ELF-1 (cell line): ENCODE measurements around the gene DDO.

ENCODE experiments used
- DNase-seq: peaks from one replicate; pipeline ENCODE4 v3.0.0-alpha.2; 2016; ENCODE audit warnings: low read depth, low spot score

DDO gene

GRCh38 chr6:110421749-110422443 is 6.5 kb upstream of the DDO start:
- no peak for DNase-seq

DNA sequence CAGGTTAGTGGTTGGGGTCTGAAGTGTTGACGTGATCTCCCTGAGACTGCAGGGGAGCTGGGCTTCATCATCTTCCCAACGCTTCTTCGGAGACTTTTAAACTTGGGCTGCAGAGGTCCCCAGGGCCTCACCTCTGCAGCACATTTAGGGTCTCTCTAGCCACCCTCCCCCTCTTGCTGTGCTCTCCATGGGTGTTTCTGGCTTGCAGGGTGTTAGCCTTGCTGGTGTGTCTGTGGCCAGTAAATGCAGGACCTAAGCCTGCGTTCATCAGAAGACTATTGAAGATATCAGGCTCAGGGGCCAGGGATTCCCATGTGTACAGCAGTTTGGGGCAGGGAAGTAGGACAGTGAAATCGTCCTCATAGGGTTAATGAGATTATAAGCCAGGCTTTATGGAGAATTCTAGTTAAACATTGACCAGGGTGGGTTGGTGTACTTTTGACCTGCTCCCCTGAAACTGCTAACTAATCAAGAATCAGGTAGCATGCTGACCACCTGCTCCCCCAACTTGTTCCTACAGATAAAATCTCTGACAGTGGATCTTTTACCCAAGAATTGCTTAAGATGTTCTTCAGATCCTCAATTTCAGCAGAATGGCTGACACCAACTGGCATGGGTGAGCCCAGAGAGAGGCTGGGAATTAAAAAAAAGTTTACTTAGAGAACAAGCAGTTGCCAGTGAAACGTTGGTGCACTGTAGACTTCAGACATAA is 3.8 kb upstream of the DDO start:
- DNase-seq = no peak

- no peak for DNase-seq
Measured at GRCh38 chr6:110418594-110418993, 3.2 kb upstream of the DDO start.

DNA sequence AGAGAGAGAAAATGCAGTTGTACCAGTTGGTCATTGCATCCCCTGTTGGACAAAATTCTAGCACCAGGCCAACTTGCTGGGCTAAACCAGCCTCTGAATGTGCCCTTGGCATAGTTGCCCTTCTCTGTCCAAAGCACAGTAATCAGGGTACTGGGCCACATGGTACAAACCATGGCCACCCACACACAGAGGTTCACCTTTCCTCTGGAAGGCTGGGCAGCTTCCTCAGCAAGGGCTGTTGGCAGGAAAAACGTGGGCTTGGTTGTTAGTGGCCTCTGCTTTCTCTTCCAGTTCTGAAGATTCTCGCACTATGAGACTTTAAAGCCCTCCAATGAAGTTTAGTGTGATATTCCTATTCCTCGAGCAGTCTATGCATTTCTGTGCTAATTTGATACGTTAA is 706 bp downstream of the DDO start:
- no peak for DNase-seq

DNA sequence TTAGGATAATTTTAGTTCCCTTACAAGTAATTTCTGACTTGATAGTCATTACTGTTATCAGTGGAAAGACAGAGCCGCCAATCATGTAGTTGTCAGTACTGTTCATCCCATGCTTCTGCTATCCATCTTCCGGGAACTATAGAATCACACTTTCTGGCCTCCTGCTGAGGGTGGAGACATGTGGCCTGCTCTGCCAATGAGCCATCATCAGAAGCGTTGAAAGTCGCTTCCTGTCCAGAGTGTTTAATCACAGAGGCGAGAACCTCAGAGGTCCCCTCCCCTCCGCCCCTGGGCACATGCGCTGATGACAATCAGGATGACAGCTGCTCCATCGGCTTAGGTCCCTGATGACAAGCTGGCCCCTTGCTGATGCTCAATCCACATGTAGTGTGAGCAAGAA is 3.0 kb downstream of the DDO start:
- peak; percentile 33 for DNase-seq

DNA sequence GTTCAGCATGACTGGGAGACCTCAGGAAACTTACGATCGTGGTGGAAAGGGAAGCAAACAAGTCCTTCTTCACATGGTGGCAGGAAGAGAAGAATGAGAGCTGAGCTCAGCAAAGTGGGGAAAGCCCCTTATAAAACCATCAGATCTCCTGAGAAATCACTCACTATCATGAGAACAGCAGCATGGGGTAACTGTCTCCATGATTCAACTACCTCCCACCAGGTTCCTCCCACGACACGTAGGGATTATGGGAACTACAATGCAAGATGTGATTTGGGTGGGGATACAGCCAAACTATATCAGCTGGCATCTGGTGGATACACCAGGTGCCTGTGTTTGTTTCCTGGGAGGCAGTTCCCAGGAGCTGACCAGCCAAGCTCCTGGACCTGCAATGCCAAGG is 4.9 kb downstream of the DDO start:
- no peak for DNase-seq

DNA sequence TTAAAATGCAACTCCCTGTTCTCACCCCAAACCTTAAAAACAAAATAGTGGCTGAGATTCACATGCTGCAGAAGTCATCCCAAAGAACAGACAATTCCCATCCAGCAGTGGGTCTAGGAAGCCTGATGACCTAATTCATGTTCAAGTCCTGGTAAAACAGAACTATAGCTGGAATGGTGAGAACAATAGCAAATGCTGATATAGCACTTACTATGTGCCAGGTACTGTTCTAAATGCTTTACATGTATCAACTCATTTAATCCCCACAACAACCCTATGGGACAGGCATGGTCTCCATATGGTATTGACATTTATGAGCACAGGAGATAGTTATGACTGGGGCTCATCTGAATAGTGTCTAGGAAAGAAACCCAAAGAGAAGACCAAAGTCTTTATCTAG is 5.6 kb downstream of the DDO start:
- no peak for DNase-seq

DNA sequence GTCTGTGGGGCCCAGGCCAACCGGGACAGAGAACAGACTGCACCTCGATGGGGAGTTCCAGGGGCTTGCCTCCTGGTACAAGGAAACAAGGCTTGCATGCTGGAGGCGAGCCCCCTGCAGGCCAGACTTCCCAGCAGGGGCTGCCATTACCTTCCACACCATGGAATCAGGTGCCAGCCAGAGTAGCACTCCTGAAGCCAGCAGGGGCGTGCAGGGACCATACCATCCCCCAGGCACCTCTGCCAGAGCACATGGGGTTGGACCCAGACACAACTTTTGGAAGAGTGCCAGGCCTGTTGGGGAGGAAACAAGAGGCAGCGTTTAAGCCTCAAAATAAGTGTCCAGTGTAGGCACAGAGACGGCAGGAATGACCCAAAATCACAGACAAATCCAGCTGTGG is 6.5 kb downstream of the DDO start:
- peak; percentile 52 for DNase-seq

DNA sequence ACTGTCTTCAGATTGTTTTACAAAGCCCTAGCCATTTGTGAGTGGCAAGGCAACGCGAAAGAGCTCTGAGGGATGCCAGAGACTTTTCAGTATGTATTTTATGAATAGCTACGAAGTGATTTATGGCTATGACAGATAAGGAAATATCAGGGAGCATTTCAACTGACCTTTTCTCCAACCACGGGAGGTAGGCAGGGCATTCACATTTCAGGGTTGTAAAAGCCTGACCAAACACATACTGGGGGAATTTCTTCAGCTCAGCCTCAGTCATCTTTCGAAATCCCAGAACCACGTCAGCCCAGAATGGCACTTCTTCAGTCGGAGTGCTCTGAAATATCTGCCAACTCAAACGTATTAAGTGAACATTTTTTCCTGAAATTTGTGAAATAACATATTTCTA is 10.8 kb downstream of the DDO start:
- DNase-seq = no peak

GRCh38 chr6:110401585-110402176 is 13.7 kb downstream of the DDO start:
- DNase-seq = no peak

GRCh38 chr6:110400208-110400607 is 15.2 kb downstream of the DDO start:
- no peak for DNase-seq

GRCh38 chr6:110399219-110400071 is 15.9 kb downstream of the DDO start:
- peak; percentile 37 for DNase-seq

DNA sequence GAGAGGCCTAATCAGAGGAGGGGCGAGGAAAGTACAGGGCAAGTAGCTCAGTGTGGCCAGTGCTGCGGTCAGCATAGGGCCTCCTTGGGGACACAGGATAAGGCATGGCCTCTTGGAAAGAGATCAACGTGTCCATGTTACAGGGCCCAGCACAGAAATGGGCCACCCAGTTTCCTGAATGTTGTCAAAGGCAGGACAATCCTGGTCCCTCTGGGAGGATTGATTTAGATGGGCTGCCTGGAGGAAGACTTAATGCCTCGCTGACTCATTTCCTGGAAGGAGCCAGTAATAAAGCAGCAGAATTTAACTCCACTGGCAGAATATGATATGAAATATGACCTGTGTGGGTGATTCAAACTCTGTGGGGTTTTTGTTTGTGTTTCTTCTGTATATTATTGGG is 16.6 kb downstream of the DDO start:
- no peak for DNase-seq

- DNase-seq = no peak
Measured at GRCh38 chr6:110395221-110395620, 20.2 kb downstream of the DDO start.

DNA sequence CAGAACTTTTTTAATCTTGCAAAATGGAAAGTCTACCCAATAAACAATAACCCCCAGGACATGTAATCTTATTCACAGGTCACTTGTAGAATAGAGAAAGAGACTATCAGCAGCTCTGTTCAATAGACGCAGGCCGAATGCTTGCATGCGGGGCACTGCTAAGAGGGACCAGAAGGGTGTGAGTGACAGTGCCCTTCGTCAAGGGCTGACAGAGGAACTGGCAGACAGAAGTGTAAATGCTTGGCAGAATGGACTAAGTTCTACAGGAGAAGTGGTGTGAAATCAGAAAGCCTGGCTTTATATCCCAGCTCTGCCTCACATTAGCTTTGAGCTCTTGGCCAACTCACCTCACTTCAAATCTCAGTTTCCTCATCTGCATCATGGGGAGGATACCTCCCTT is 21.0 kb downstream of the DDO start:
- DNase-seq = no peak

DNA sequence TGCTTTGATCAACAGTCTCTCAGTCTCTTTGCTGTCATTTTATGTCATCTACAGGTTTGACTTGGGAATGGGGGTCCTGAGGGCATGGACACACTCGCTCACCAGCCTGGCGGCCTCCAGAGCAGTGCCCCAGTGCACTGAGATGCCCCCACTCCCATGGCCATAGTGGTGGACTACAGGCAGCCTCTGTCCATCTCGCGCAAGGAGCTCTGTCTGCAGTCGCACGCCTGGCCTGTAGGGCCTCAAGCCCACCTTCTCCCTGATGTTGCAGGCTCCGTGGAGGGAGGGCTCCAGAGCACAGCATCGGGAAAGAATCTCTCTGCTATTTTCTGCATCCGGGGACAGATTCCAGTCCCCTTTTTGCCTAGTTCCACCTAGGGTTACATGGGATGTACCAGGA is 22.6 kb downstream of the DDO start:
- DNase-seq = peak; percentile 40

DNA sequence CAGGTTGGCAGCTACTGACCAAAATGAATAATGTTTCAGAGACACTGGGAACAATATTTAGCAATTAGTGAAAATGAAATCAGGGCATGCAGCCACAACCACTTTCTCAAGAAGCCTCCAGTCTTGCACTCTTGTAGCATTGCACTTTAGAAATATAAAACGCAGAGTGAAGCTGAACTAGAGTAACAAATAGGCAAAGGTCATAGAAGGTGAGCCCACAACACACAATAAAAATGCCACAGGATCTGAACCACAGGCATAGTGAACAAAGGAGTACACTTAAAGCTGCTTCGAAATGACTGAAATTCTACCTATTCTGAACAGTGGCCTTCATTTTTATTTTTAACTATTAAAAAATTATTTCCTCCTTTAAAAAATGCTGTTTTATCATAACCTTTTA is 25.0 kb downstream of the DDO start:
- no peak for DNase-seq

- DNase-seq = no peak
Measured at GRCh38 chr6:110389689-110390382, 25.5 kb downstream of the DDO start.

DNA sequence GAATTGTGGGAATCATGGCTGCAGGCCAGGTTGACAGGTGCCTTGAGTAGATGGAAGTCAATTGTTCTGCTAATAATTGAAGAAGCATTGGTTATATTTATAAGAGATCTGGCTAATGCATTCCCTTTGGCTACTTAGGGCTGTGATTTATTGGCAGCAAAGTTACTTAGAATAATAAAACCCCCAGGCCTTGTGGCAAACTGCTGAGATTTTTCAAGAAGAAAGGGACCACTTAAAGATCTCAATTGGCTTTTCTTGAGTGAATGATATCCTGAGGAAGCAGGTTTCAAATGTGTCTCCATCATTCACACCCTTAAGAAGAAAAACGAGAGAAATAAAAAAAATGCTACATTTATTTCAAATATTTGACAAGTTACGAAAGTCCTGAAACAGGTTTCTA is 27.4 kb downstream of the DDO start:
- no peak for DNase-seq

DNA sequence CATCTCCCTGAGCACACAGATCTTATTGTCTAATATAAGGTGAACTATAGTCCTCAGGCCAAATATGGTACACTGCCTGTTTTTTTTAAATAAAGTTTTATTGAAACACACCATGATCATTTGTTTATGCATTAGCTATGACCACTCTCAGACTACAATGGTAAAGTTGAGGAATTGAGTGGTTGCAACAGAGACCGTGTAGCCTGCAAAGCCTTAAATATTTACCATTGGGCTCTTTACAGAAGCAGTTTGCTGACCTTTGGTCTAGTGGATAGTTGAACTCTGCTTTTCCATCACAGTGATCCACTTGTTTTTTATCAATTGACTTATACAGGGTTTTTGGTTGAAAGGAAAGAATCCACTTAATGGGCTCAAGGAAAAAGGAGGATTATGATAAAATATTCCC is 29.9 kb downstream of the DDO start:
- DNase-seq = no peak

DNA sequence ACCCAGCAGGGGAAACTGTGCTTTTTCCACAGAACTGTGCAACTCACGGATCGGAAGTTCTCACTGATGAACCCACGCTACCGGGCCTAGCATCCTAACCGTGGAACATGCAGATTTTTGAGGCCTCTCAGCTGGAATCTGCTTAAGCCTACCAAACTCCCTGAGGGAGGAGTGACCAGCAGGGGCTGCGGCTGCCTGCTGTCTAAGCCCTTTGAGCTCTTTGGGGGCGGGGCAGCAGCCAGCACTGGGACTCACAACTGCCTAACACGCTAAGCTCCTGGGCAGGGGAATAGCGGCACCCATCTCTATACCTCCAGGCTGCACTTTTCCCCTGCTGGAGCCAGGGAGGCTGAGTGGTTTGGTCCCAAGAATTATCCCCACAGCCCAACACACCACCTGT is 36.8 kb downstream of the DDO start:
- DNase-seq = peak; percentile 84

GRCh38 chr6:110369066-110369465 is 46.3 kb downstream of the DDO start:
- DNase-seq = no peak
